Epithelial cell of proximal tubule (primary cell): ENCODE measurements around the gene FTO. TPM values are rescaled to one million over a fixed set of nuclear protein-coding genes. Genes with fewer than 3 reads are reported as not detected.

Experiments used
- DNase-seq: peaks from one replicate; pipeline ENCODE4 v3.0.0-alpha.2; 2011; ENCODE audit warnings: low read depth
- H3K4me3 ChIP-seq: 2 replicates; pipeline ENCODE4 v1.5.1; 2011; ENCODE audit warnings: low read depth, mild to moderate bottlenecking, low read length
- CTCF ChIP-seq: conservative IDR thresholded peaks from 2 replicates; pipeline ENCODE4 v1.5.1; 2012; ENCODE audit warnings: low read depth, mild to moderate bottlenecking, low read length
- total RNA-seq: library from RNA; depleted of rRNA; stranded (reverse); fragments of >200 nt; gene quantifications from 2 replicates; pipeline ENCODE4 v1.2.3, GENCODE V29; 2015

Gene FTO
- total RNA-seq, 1 donor from 2014 or later = 62.7 TPM

- no peak for TF ChIP-seq CTCF
- no peak for DNase-seq
- no peak overlapping the region for H3K4me3 ChIP-seq
Observed at GRCh38 chr16:54062361-54063278, 358.7 kb downstream of the FTO start.

GRCh38 chr16:54063279-54063773, 359.4 kb downstream of the FTO start:
- H3K4me3 ChIP-seq = no peak overlapping the region
- DNase-seq = no peak
- no peak for TF ChIP-seq CTCF

- DNase-seq = no peak
- H3K4me3 ChIP-seq = no peak overlapping the region
Observed at GRCh38 chr16:54066451-54067105, 362.6 kb downstream of the FTO start.

GRCh38 chr16:54067322-54068065, 363.5 kb downstream of the FTO start:
- no peak overlapping the region for H3K4me3 ChIP-seq
- TF ChIP-seq CTCF = no peak
- DNase-seq = no peak

More at GRCh38 chr16:54066451-54067105, 362.6 kb downstream of the FTO start:
- TF ChIP-seq CTCF = no peak

GRCh38 chr16:54068212-54068611, 364.3 kb downstream of the FTO start:
- H3K4me3 ChIP-seq = no peak overlapping the region
- no peak for DNase-seq
- no peak for TF ChIP-seq CTCF

GRCh38 chr16:54069601-54070239, 365.8 kb downstream of the FTO start:
- no peak overlapping the region for H3K4me3 ChIP-seq
- DNase-seq = no peak
- no peak for TF ChIP-seq CTCF
